HEK293 (cell line): Measurements from ENCODE around the gene FERMT3.

Experiments
- GLIS2 ChIP-seq: fragments of 450-650 bp; formaldehyde crosslinking; IDR thresholded peaks from 2 replicates; pipeline ENCODE4 v1.5.1; 2016; ENCODE audit warnings: missing biosample characterization, missing genetic modification characterization
- KLF7 ChIP-seq: fragments of 450-650 bp; formaldehyde crosslinking; IDR thresholded peaks from 2 replicates; pipeline ENCODE4 v1.5.1; 2016; ENCODE audit warnings: missing biosample characterization, missing genetic modification characterization, borderline replicate concordance
- PATZ1 ChIP-seq: fragments of 450-650 bp; formaldehyde crosslinking; IDR thresholded peaks from 2 replicates; pipeline ENCODE4 v1.5.1; 2016; ENCODE audit warnings: missing biosample characterization, missing genetic modification characterization
- PRDM1 ChIP-seq: fragments of 450-650 bp; formaldehyde crosslinking; IDR thresholded peaks from 2 replicates; pipeline ENCODE4; 2016; ENCODE audit warnings: missing biosample characterization, missing genetic modification characterization
- SCRT1 ChIP-seq: fragments of 450-650 bp; formaldehyde crosslinking; IDR thresholded peaks from 2 replicates; pipeline ENCODE4 v1.5.1; 2016; ENCODE audit warnings: missing biosample characterization, missing genetic modification characterization, borderline replicate concordance
- YY1 ChIP-seq: fragments of 450-650 bp; formaldehyde crosslinking; IDR thresholded peaks from 2 replicates; pipeline ENCODE4 v1.5.1; 2018; ENCODE audit warnings: missing biosample characterization, missing genetic modification characterization
- ZBTB17 ChIP-seq: fragments of 450-650 bp; formaldehyde crosslinking; IDR thresholded peaks from 2 replicates; pipeline ENCODE4 v1.5.1; 2016; ENCODE audit warnings: missing biosample characterization, missing genetic modification characterization
- ZNF132 ChIP-seq: fragments of 450-650 bp; formaldehyde crosslinking; IDR thresholded peaks from 2 replicates; pipeline ENCODE4 v1.5.1; 2017; ENCODE audit warnings: missing biosample characterization, missing genetic modification characterization, borderline replicate concordance
- ZNF140 ChIP-seq: fragments of 450-650 bp; formaldehyde crosslinking; IDR thresholded peaks from 2 replicates; pipeline ENCODE4 v1.5.1; 2016; ENCODE audit warnings: missing biosample characterization, missing genetic modification characterization
- ZNF311 ChIP-seq: fragments of 450-650 bp; formaldehyde crosslinking; IDR thresholded peaks from 2 replicates; pipeline ENCODE4 v1.5.1; 2017; ENCODE audit warnings: missing biosample characterization, missing genetic modification characterization, borderline replicate concordance
- ZNF335 ChIP-seq: fragments of 450-650 bp; formaldehyde crosslinking; conservative IDR thresholded peaks from 2 replicates; pipeline ENCODE4 v1.5.1; 2016; ENCODE audit warnings: missing biosample characterization, missing genetic modification characterization
- ZNF341 ChIP-seq: fragments of 450-650 bp; formaldehyde crosslinking; IDR thresholded peaks from 2 replicates; pipeline ENCODE4; 2016; ENCODE audit warnings: low read depth, missing biosample characterization, missing genetic modification characterization
- ZNF350 ChIP-seq: fragments of 450-650 bp; formaldehyde crosslinking; IDR thresholded peaks from 2 replicates; pipeline ENCODE4 v1.5.0; 2017; ENCODE audit warnings: missing biosample characterization, mild to moderate bottlenecking, missing genetic modification characterization
- ZNF37A ChIP-seq: fragments of 450-650 bp; IDR thresholded peaks from 2 replicates; pipeline ENCODE4 v1.5.1; 2018; ENCODE audit warnings: missing biosample characterization, missing genetic modification characterization
- ZNF473 ChIP-seq: fragments of 450-650 bp; formaldehyde crosslinking; IDR thresholded peaks from 2 replicates; pipeline ENCODE4 v1.5.1; 2017; ENCODE audit warnings: missing biosample characterization, missing genetic modification characterization
- ZNF48 ChIP-seq: fragments of 450-650 bp; formaldehyde crosslinking; IDR thresholded peaks from 2 replicates; pipeline ENCODE4 v1.5.1; 2016; ENCODE audit warnings: missing biosample characterization, missing genetic modification characterization
- ZNF514 ChIP-seq: fragments of 450-650 bp; formaldehyde crosslinking; IDR thresholded peaks from 2 replicates; pipeline ENCODE4 v1.5.1; 2016; ENCODE audit warnings: missing biosample characterization, missing genetic modification characterization
- ZNF548 ChIP-seq: fragments of 450-650 bp; formaldehyde crosslinking; IDR thresholded peaks from 2 replicates; pipeline ENCODE4 v1.5.1; 2016; ENCODE audit warnings: missing biosample characterization, missing genetic modification characterization
- ZNF555 ChIP-seq: fragments of 450-650 bp; formaldehyde crosslinking; conservative IDR thresholded peaks from 2 replicates; pipeline ENCODE4 v1.5.1; 2017; ENCODE audit warnings: missing biosample characterization, mild to moderate bottlenecking, missing genetic modification characterization, inconsistent platforms
- ZNF560 ChIP-seq: fragments of 450-650 bp; formaldehyde crosslinking; IDR thresholded peaks from 2 replicates; pipeline ENCODE4 v1.5.1; 2017; ENCODE audit warnings: missing biosample characterization, missing genetic modification characterization, borderline replicate concordance
- ZNF623 ChIP-seq: fragments of 450-650 bp; formaldehyde crosslinking; IDR thresholded peaks from 2 replicates; pipeline ENCODE4 v1.5.1; 2016; ENCODE audit warnings: missing biosample characterization, missing genetic modification characterization
- ZNF670 ChIP-seq: fragments of 450-650 bp; formaldehyde crosslinking; IDR thresholded peaks from 2 replicates; pipeline ENCODE4 v1.5.1; 2016; ENCODE audit warnings: missing biosample characterization, missing genetic modification characterization, low read depth
- ZNF777 ChIP-seq: fragments of 450-650 bp; formaldehyde crosslinking; IDR thresholded peaks from 2 replicates; pipeline ENCODE4 v1.5.1; 2017; ENCODE audit warnings: missing biosample characterization, missing genetic modification characterization, borderline replicate concordance
- ZNF837 ChIP-seq: fragments of 450-650 bp; formaldehyde crosslinking; IDR thresholded peaks from 2 replicates; pipeline ENCODE4 v1.5.1; 2016; ENCODE audit warnings: missing biosample characterization, missing genetic modification characterization
- ZSCAN23 ChIP-seq: fragments of 450-650 bp; formaldehyde crosslinking; IDR thresholded peaks from 2 replicates; pipeline ENCODE4 v1.5.1; 2016; ENCODE audit warnings: missing biosample characterization, missing genetic modification characterization
- TF ChIP-seq, protein P1 (sequence below): fragments of 450-650 bp; formaldehyde crosslinking; IDR thresholded peaks from 2 replicates; pipeline ENCODE4 v1.5.1; 2016; ENCODE audit warnings: missing biosample characterization, missing genetic modification characterization
- TF ChIP-seq, protein P2 (sequence below): fragments of 450-650 bp; formaldehyde crosslinking; IDR thresholded peaks from 2 replicates; pipeline ENCODE4 v1.5.1; 2017; ENCODE audit warnings: missing biosample characterization, missing genetic modification characterization
- TF ChIP-seq, protein P3 (sequence below): fragments of 450-650 bp; formaldehyde crosslinking; IDR thresholded peaks from 2 replicates; pipeline ENCODE4 v1.5.1; 2016; ENCODE audit warnings: missing biosample characterization, missing genetic modification characterization
- TF ChIP-seq, protein P4 (sequence below): fragments of 450-650 bp; formaldehyde crosslinking; IDR thresholded peaks from 2 replicates; pipeline ENCODE4 v1.5.1; 2016; ENCODE audit warnings: missing biosample characterization, missing genetic modification characterization
- TF ChIP-seq, protein P5 (sequence below): fragments of 450-650 bp; formaldehyde crosslinking; IDR thresholded peaks from 2 replicates; pipeline ENCODE4 v1.5.1; 2017; ENCODE audit warnings: missing biosample characterization, missing genetic modification characterization

Gene FERMT3

DNA sequence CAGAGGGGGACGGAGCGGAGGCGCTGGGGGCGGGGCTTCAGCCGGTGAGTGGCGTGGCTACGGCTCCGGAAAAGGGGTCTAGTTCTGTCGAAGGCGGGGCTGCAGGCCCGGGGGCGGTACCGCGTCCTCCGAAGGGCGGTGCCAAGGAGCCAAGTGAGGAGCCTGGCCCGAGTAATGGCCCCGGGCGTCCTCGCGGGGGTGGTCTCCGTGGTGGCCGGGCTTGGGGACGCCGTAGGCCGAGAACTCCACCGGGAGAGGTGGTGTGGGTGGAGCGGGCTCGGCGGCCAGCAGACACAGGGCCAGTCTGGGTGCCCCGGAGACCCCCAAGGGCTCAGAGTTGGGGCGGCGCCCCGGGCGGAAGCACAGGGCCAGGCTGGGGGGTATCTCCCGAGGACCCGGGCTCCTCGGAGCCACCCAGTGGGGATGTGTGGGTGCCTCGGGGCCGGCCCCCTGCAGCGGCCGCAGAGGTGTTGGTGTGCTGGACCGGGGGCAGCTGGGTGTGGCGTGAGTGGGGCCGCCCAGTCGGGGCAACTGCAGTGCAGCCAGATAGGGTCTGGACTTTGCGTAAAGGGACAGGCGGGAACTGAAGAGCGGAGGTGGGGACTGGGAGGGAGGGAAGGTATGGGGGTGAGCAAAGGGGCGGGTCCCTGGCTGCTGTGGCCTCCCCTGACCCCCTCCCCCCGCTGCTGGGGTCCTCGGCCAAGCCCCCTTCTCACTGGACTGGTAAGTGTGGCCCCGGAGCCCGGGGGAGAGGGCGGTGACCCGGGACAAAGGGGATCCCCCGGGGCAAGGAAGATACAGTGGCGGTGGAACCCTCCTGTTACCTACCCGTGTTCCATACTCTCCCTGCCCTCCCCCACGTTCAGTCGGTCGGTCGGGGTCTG is 35.2 kb downstream of the FERMT3 start (continued):
- TF ChIP-seq, protein P1, sequence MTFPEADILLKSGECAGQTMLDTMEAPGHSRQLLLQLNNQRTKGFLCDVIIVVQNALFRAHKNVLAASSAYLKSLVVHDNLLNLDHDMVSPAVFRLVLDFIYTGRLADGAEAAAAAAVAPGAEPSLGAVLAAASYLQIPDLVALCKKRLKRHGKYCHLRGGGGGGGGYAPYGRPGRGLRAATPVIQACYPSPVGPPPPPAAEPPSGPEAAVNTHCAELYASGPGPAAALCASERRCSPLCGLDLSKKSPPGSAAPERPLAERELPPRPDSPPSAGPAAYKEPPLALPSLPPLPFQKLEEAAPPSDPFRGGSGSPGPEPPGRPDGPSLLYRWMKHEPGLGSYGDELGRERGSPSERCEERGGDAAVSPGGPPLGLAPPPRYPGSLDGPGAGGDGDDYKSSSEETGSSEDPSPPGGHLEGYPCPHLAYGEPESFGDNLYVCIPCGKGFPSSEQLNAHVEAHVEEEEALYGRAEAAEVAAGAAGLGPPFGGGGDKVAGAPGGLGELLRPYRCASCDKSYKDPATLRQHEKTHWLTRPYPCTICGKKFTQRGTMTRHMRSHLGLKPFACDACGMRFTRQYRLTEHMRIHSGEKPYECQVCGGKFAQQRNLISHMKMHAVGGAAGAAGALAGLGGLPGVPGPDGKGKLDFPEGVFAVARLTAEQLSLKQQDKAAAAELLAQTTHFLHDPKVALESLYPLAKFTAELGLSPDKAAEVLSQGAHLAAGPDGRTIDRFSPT (tag by site-specific recombination) = peak; percentile 56; the same call in 1 of the 2 replicates
- TF ChIP-seq ZNF350 (tag by site-specific recombination) = no peak
- peak; percentile 19; the same call in 1 of the 2 replicates for TF ChIP-seq YY1 (tag by site-specific recombination)
- TF ChIP-seq ZNF555 (tag by site-specific recombination) = no peak
- TF ChIP-seq ZNF132 (tag by site-specific recombination) = no peak
- peak; percentile 99 for TF ChIP-seq GLIS2 (tag by site-specific recombination)
- no peak for TF ChIP-seq ZNF623
- no peak for TF ChIP-seq KLF7 (tag by site-specific recombination)
- TF ChIP-seq ZNF548 (tag by site-specific recombination) = no peak
- no peak for TF ChIP-seq ZNF37A (tag by site-specific recombination)
- TF ChIP-seq ZNF670 = no peak
- TF ChIP-seq PATZ1 (tag by site-specific recombination) = peak; percentile 76
- TF ChIP-seq ZNF140 (tag by site-specific recombination) = no peak
- TF ChIP-seq PRDM1 = no peak
- no peak for TF ChIP-seq ZNF311 (tag by site-specific recombination)
- TF ChIP-seq ZNF341 (tag by site-specific recombination) = peak; percentile 90
- TF ChIP-seq ZNF335 (tag by site-specific recombination) = peak; percentile 83
- TF ChIP-seq, protein P2, sequence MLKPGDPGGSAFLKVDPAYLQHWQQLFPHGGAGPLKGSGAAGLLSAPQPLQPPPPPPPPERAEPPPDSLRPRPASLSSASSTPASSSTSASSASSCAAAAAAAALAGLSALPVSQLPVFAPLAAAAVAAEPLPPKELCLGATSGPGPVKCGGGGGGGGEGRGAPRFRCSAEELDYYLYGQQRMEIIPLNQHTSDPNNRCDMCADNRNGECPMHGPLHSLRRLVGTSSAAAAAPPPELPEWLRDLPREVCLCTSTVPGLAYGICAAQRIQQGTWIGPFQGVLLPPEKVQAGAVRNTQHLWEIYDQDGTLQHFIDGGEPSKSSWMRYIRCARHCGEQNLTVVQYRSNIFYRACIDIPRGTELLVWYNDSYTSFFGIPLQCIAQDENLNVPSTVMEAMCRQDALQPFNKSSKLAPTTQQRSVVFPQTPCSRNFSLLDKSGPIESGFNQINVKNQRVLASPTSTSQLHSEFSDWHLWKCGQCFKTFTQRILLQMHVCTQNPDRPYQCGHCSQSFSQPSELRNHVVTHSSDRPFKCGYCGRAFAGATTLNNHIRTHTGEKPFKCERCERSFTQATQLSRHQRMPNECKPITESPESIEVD (tag by site-specific recombination) = no peak
- TF ChIP-seq, protein P3, sequence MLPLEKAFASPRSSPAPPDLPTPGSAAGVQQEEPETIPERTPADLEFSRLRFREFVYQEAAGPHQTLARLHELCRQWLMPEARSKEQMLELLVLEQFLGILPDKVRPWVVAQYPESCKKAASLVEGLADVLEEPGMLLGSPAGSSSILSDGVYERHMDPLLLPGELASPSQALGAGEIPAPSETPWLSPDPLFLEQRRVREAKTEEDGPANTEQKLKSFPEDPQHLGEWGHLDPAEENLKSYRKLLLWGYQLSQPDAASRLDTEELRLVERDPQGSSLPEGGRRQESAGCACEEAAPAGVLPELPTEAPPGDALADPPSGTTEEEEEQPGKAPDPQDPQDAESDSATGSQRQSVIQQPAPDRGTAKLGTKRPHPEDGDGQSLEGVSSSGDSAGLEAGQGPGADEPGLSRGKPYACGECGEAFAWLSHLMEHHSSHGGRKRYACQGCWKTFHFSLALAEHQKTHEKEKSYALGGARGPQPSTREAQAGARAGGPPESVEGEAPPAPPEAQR (tag by site-specific recombination) = no peak
- TF ChIP-seq, protein P4, sequence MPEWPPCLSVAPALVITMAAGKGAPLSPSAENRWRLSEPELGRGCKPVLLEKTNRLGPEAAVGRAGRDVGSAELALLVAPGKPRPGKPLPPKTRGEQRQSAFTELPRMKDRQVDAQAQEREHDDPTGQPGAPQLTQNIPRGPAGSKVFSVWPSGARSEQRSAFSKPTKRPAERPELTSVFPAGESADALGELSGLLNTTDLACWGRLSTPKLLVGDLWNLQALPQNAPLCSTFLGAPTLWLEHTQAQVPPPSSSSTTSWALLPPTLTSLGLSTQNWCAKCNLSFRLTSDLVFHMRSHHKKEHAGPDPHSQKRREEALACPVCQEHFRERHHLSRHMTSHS (tag by site-specific recombination) = no peak
- no peak for TF ChIP-seq ZNF837 (tag by site-specific recombination)
- TF ChIP-seq ZBTB17 (tag by site-specific recombination) = no peak
- TF ChIP-seq ZSCAN23 (tag by site-specific recombination) = no peak
- TF ChIP-seq, protein P5, sequence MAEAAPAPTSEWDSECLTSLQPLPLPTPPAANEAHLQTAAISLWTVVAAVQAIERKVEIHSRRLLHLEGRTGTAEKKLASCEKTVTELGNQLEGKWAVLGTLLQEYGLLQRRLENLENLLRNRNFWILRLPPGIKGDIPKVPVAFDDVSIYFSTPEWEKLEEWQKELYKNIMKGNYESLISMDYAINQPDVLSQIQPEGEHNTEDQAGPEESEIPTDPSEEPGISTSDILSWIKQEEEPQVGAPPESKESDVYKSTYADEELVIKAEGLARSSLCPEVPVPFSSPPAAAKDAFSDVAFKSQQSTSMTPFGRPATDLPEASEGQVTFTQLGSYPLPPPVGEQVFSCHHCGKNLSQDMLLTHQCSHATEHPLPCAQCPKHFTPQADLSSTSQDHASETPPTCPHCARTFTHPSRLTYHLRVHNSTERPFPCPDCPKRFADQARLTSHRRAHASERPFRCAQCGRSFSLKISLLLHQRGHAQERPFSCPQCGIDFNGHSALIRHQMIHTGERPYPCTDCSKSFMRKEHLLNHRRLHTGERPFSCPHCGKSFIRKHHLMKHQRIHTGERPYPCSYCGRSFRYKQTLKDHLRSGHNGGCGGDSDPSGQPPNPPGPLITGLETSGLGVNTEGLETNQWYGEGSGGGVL (tag by site-specific recombination) = 0 out of 2 replicates have a peak, but pooled peaks have one; percentile 58
- TF ChIP-seq ZNF48 = no peak
- no peak for TF ChIP-seq ZNF514 (tag by site-specific recombination)
- TF ChIP-seq ZNF473 (tag by site-specific recombination) = no peak
- TF ChIP-seq SCRT1 (tag by site-specific recombination) = no peak
- TF ChIP-seq ZNF560 (tag by site-specific recombination) = no peak
- no peak for TF ChIP-seq ZNF777 (tag by site-specific recombination)
